NCI-H187 treated with DMSO at 0.1 percent for 48 hours (cell line): ENCODE data around the gene PPIE.
"Not testable (repeated sequence)": the region's sequence is repeated elsewhere in the genome, so short reads cannot be mapped to it uniquely, and the experiment has no call there.

Source experiments
- DNase-seq: peaks from one replicate; lab custom pipeline; 2025; lab: John Stamatoyannopoulos, UW

Gene PPIE

GRCh38 chr1:39777896-39778295 lies 39.2 kb downstream of the PPIE start:
- DNase-seq = not testable (repeated sequence)

DNA sequence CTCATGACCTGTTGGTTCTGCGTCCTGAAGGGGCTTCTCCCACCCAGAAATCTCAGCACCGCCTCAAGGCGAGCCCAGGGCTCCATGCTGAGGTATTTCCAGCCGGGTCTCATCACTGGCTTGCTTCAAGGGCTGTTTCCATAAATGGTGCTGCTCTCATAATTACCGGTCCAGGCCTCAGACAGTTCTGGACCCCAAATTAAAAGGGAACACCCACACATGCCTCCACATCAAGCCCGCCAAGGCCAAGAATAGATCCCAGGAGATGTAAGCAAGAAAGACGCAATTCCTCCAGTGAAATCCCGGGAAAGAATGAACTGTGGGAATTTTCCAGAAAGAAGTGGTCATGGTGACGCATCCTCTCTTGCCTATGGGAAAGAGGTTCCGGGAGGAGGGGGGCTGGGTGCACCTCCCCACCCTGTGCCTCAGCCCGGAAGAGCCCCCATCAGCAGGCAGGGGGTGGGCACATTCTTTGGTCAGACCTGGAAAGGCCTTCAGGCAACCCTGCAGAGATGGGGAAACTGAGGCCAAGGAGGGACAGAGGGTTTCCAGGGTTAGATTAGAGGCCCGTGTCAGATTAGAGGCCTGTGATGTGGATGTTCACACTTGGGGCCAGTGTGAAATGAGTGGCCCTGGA lies 39.9 kb downstream of the PPIE start:
- DNase-seq = not testable (repeated sequence)

DNA sequence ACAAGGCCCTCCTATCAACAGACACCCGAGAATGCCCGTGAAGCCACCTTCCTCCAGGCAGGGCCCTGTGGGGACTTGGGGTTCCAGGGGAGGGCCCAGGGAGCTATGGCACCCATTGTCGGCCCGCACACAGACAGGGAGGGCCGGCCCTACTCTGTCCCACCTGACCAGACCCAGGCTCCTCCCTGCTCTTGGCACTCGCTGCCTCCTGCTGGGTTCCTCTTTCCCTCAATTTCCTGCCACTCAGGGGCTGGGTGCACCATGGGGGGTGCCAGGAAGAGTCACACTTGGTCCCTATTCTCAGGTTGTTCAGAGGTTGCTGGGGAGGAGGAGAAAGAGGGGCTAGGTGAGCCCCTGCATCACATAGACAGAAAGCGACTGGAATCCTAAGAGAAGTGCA lies 40.5 kb downstream of the PPIE start:
- no peak for DNase-seq

GRCh38 chr1:39779821-39780220 lies 41.1 kb downstream of the PPIE start:
- no peak for DNase-seq

- no peak for DNase-seq
Measured at GRCh38 chr1:39781349-39781715, 42.6 kb downstream of the PPIE start.

DNA sequence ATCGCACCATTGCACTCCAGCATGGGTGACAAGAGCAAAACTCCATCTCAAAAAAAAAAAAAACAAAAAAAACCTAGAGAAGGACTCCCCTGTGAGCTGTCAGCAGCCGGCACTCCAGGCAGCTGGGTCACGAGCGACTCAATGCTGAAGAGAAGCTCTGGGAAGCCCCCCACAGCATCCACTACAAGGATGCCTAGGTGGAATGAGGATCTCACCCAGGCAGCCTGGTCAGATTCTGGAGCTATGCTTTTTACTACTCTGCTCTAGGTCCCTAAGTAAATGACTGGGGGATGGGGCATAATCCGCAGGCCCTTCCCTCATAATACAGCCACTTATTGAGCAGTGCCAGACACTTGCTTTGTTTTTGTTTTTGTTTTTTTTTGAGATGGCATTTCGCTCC lies 43.4 kb downstream of the PPIE start:
- no peak for DNase-seq

DNA sequence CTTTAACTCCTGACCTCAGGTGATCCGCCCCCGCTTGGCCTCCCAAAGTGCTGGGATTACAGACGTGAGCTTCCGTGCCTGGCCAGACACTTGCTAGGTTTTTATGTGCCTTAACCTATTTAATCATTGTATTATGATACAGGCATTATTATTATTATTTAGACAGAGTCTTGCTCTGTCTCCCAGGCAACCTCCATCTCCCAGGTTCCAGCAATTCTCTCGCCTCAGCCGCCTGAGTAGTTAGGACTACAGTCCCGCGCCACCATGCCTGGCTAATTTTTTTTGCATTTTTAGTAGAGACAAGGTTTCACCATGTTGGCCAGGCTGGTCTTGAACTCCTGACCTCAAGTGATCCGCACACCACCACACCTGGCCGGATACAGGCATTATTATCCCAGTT lies 44.0 kb downstream of the PPIE start:
- not testable (repeated sequence) for DNase-seq

DNA sequence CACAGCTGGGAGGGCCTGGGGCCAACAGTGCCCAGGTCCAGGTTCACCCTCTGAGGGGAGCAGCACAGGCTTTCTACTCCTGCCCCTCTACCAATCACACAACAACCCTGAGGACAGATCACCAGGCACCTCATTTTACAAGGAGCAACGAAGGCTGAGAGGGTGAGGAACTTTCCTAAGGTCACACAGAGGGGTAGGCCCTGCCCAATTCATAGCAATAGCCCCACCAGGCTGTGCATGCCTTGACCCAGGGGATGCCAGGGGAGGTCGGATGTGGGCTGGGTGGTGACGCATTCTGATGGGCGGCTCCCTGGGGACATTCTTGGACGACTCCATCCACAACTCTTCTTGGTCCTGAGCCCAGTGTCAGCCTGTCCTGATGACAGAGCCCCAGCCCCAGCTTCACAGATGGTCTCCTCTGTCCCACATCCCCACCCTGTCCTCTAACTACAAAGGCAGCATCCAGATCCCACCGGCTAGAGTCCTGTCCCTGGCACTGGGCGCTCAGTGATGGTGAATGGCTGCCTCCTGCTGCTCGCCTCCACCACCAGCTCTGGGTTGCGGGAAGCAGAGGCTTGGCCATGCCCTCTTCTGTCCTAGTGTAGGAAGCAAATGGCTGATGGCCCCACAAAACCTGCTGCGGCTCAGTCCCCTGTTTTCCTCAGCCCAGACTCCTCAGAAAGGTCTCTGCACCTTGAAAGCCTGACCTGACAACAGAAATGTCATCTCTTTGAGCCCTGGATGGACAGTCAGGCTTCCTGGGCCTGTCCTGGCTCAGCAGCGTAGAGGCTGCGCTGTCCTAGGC lies 47.8 kb downstream of the PPIE start:
- DNase-seq = not testable (repeated sequence)

DNA sequence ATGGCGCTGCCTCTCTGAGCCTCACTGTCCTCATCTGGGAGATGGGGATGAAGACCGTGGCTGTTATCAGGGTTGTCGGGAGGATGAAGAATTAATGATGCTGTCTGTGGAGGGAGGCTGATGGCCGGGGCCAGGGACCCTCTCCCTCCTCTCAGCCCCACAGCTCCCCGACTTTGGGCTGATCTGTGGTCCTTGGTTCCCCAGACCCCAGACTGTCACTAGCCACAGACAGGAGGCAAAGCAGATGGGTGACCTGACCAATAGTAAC lies 48.4 kb downstream of the PPIE start:
- not testable (repeated sequence) for DNase-seq

DNA sequence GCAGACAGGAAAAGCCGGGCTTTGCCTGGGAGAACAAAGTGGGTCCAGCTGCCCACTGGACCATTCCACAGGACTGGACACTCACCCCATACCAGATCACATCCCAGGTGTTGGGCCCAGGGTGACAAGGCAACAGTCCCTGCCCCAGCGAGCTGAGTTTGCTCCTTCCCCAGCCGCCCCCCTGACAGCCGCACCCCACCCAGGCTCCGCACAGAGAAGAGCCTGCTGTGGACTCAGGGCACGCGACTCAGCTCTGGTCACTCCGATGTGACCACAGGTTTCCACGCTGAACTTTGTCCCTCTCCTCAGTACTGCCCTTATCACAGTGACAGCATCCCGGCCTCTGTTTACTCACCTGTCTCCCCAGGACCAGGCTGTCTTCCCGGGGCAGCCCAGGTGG lies 48.8 kb downstream of the PPIE start:
- DNase-seq = no peak

GRCh38 chr1:39787964-39788363 lies 49.3 kb downstream of the PPIE start:
- DNase-seq = not testable (repeated sequence)

- no peak for DNase-seq
Measured at GRCh38 chr1:39788426-39788757, 49.7 kb downstream of the PPIE start.

GRCh38 chr1:39788758-39789570 lies 50.3 kb downstream of the PPIE start, which contains the start of gene BMP8B:
Gene BMP8B (minus strand): TSS chr1:39788865. CDS start chr1:39788485, 380 bp downstream.
- DNase-seq = no peak

DNA sequence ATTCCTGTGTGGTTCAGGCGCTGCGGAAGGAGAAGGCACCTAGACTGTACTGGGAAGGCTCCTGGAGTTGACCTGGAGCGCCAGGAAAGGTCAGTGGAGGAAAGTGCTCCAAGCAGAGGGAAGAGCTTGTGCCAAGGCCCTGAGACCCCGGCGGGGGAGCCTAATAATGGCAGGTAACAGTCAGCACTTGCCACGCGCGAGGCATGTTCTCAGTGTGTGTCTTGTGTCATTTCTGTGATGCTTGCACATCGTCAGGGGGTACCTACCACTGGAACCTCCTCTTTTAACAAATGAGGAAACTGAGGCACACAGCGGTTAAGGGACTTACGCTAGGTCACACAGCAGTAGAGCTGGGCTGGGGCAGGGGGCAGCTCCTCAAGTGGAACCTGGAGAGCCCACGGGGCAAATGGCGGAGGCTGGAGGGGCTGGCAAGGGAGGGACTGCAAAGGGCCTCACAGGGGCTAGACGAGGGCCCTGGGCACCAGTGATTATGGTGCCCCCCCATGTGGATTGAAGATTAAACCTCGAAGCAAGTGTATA lies 51.0 kb downstream of the PPIE start:
- DNase-seq = no peak

- no peak for DNase-seq
Measured at GRCh38 chr1:39791838-39792237, 53.2 kb downstream of the PPIE start.

DNA sequence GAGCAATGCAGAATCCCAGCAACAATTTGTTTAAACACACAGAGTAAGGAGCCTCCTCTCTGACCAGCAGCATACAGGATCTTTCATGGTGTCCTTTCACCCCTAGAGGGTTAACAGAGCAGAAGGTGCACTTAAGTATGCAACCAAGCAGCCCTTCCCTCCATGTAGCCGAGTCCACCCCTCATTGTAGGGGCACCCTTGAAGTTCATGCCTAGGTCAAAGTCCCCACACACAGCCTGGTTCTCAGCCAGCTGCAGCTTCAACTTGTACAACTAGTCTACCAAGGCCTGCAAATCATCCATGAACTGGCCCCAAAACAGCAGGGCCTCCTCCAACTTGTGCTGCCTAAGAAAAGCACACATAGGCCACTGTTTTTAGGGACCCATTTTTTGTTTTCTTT lies 57.0 kb downstream of the PPIE start:
- no peak for DNase-seq

- DNase-seq = not testable (repeated sequence)
Measured at GRCh38 chr1:39798859-39799769, 60.4 kb downstream of the PPIE start.

DNA sequence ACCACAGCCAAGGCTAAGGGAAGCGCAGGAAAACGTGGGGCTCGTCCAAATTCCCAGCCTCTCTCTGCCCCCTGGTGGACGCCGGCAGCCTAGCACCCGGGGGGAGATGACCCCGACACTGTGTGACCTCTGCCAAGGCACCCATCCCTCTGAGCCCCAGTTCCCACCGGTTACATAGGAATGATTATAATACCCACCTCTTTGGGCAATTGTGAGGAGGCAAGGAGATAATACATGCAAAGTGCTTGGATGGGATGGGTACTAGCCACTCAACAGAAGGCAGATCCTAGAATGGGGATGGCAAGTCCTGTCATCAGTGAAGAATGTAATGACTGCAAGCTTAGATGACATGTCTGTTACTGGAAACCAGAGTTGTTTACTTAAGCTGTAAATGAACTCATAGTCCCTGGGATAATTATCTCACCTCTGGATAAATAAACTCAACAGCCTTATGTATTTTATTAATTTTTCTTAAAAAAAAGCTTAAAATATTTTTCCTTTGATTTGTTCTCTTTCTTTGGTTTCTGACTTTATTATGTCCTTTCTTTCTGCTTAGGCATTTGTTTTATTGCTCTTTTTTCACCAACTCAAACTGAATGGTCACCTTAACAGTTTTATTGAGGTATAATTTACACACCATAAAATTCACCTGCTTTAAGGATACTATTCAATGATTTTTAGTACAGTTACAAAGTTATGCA lies 61.2 kb downstream of the PPIE start:
- no peak for DNase-seq

GRCh38 chr1:39800471-39800835 lies 61.8 kb downstream of the PPIE start:
- no peak for DNase-seq

DNA sequence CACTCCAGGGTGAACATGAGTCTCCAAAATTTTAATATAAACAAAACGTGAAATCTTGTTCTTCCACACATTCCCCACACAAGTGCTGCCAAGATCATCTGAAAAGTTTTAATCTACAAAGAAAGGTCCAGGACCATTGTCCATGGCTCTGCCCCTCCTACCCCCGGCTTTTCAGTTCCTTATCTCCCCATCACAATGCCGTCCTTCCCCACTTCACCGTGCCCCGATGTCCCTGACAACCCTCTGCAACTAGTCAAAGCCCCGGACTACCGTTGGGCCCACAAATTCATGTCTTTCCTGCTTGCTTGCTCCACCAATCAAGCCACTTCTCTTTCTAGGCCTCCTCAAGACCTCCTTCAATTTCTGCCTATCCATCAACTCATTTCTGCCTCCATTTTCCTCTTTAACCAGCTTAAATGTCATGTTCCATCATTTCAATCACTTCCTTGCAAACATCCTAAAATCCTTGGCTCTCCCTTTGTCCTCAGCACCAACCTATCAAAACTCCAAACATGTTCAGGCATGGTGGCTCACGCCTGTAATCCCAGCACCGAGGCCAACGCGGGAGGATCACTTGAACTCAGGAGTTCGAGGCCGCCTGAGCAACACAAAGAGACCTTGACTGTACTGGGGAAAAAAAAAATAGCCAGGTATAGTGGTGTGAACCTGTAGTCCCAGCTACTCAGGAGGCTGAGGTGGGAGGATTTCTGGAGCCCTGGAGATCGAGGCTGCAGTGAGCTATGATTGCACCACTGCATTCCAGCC lies 64.0 kb downstream of the PPIE start:
- no peak for DNase-seq
